HepG2 (cell line): ENCODE results near the gene PRSS50. TPM values are rescaled to one million over a fixed set of nuclear protein-coding genes. Genes with fewer than 3 reads are reported as not detected.

Experiments
- ATAC-seq: fragments of 200-7000 bp; cut with Tn5 transposase; 3 replicates; pipeline ENCODE4 v1.9.1; 2020; ENCODE audit warnings: mild to moderate bottlenecking, moderate library complexity
- BruUV-seq: library from RNA; stranded (reverse); fragments of 400-500 nt; replicated peaks from 2 replicates; lab custom pipeline; 2021; lab: Mats Ljungman, UMichigan
- CTCF ChIA-PET: fragments of 300-600 bp; formaldehyde crosslinking; extraction: SDS; loops from one replicate; lab custom pipeline; 2021; ENCODE audit warnings: low total read pairs, inconsistent platforms, low intra/inter-chr PET ratio; lab: Yijun Ruan, JAX
- POLR2A ChIA-PET: fragments of 350-600 bp; sonication (Branson Sonifier 250); formaldehyde crosslinking; loops from one replicate; lab custom pipeline; 2020; ENCODE audit warnings: antibody characterized with exemption, inconsistent platforms; lab: Yijun Ruan, JAX
- DNase-seq: peaks from one replicate; pipeline ENCODE4 v3.0.0-alpha.2; 2015; ENCODE audit warnings: low spot score
- FAIRE-seq: peaks from 3 replicates; lab custom pipeline; 2011; peaks lifted over from hg19 to GRCh38; lab: Jason Lieb, UNC
- H2AFZ ChIP-seq: one replicate; pipeline ENCODE4 v1.6.1; 2011; ENCODE audit warnings: low read length, inconsistent platforms
- H3K27ac ChIP-seq: fragments of 300-600 bp; 3 replicates; pipeline ENCODE4 v1.8.0; 2011; ENCODE audit warnings: mixed run types, mild to moderate bottlenecking, mixed read lengths, low read length, inconsistent platforms; ENCODE audit not compliant: insufficient read depth; ENCODE audit errors: extremely low read length
- H3K27me3 ChIP-seq, 2 experiments: fragments of 200-600 bp in 1 of 2; 2 replicates in 1 of 2; 3 replicates in 1 of 2; pipeline versions ENCODE4 v1.6.0 to v1.8.0; 2011; ENCODE audit warnings: low read length in 2 of 2, mild to moderate bottlenecking in 2 of 2, moderate library complexity in 2 of 2, inconsistent platforms in 1 of 2; ENCODE audit not compliant: insufficient read depth in 2 of 2, control insufficient read depth in 1 of 2
- H3K36me3 ChIP-seq, 2 experiments: fragments of 200-600 bp in 1 of 2; replicated peaks in 1 of 2; 2 replicates in 1 of 2; 3 replicates in 1 of 2; pipeline versions ENCODE4 v1.5.1 to v1.8.0; 2011; ENCODE audit warnings: low read length in 2 of 2, inconsistent platforms in 1 of 2; ENCODE audit not compliant: insufficient read depth in 2 of 2, control insufficient read depth in 1 of 2
- H3K4me1 ChIP-seq: 2 replicates; pipeline ENCODE4 v1.5.1; 2012; ENCODE audit warnings: low read length, inconsistent platforms; ENCODE audit not compliant: insufficient read depth
- H3K4me2 ChIP-seq: 2 replicates; pipeline ENCODE4 v1.6.0; 2011; ENCODE audit warnings: low read depth, low read length, inconsistent platforms
- H3K4me3 ChIP-seq, 3 experiments: fragments of 200-600 bp in 1 of 3; sonication (generic), shearing (Covaris generic) in 1 of 3; replicated peaks in 1 of 3; 2 replicates each; pipeline ENCODE4 v1.5.1; 2011 to 2016; ENCODE audit warnings: low read length in 3 of 3, inconsistent platforms in 2 of 3, low read depth in 2 of 3, mild to moderate bottlenecking in 2 of 3, control low read depth in 1 of 3, mixed read lengths in 1 of 3; ENCODE audit not compliant: insufficient read depth in 1 of 3
- H3K79me2 ChIP-seq: one replicate; pipeline ENCODE4 v1.6.1; 2011; ENCODE audit warnings: low read length, inconsistent platforms; ENCODE audit not compliant: insufficient read depth
- H3K9ac ChIP-seq: 2 replicates; pipeline ENCODE4 v1.6.0; 2011; ENCODE audit warnings: mild to moderate bottlenecking, low read depth, low read length, inconsistent platforms; ENCODE audit not compliant: insufficient read depth
- H3K9me3 ChIP-seq: 2 replicates; pipeline ENCODE4 v1.5.1; 2012; ENCODE audit warnings: mild to moderate bottlenecking, low read length
- H4K20me1 ChIP-seq: 2 replicates; pipeline ENCODE4 v1.6.0; 2011; ENCODE audit warnings: inconsistent platforms, mild to moderate bottlenecking, low read length, moderate library complexity; ENCODE audit not compliant: insufficient read depth
- AHR ChIP-seq: IDR thresholded peaks from 2 replicates; pipeline ENCODE4 v1.6.1; 2018; ENCODE audit warnings: missing genetic modification reagents, missing compliant biosample characterization
- BORCS8-MEF2B ChIP-seq: sonication (generic); formaldehyde crosslinking; IDR thresholded peaks from 2 replicates; pipeline ENCODE4 v1.8.0; 2022; ENCODE audit warnings: mild to moderate bottlenecking, missing genetic modification reagents
- DPF2 ChIP-seq: sonication (generic); formaldehyde crosslinking; IDR thresholded peaks from 2 replicates; pipeline ENCODE4 v1.4.0; 2020; ENCODE audit warnings: mild to moderate bottlenecking, low read depth, missing genetic modification reagents, borderline replicate concordance
- EZH2 ChIP-seq: conservative IDR thresholded peaks from 2 replicates; pipeline ENCODE4 v1.6.1; 2012; ENCODE audit warnings: mild to moderate bottlenecking, low read depth, low read length, moderate library complexity
- GZF1 ChIP-seq: sonication (generic); formaldehyde crosslinking; IDR thresholded peaks from 2 replicates; pipeline ENCODE4 v1.5.1; 2020; ENCODE audit warnings: mild to moderate bottlenecking, missing genetic modification reagents
- HNRNPL ChIP-seq: fragments of 200-400 bp; formaldehyde crosslinking; IDR thresholded peaks from 2 replicates; pipeline ENCODE4 v1.6.1; 2017; ENCODE audit warnings: mild to moderate bottlenecking, low read depth, low read length
- KLF12 ChIP-seq: sonication (generic); formaldehyde crosslinking; IDR thresholded peaks from 2 replicates; pipeline ENCODE4 v1.4.0; 2020; ENCODE audit warnings: missing genetic modification reagents, borderline replicate concordance
- MEIS2 ChIP-seq: sonication (generic); formaldehyde crosslinking; IDR thresholded peaks from 2 replicates; pipeline ENCODE4 v1.9.0; 2021; ENCODE audit warnings: mild to moderate bottlenecking, missing genetic modification reagents
- MTA3 ChIP-seq: sonication (generic); formaldehyde crosslinking; IDR thresholded peaks from 2 replicates; pipeline ENCODE4 v1.4.0; 2020; ENCODE audit warnings: missing genetic modification reagents
- MYNN ChIP-seq: sonication (generic); formaldehyde crosslinking; IDR thresholded peaks from 2 replicates; pipeline ENCODE4 v1.4.0; 2020; ENCODE audit warnings: mild to moderate bottlenecking, low read depth, missing genetic modification reagents
- NPAS2 ChIP-seq: sonication (generic); formaldehyde crosslinking; IDR thresholded peaks from 2 replicates; pipeline ENCODE4 v1.8.0; 2022; ENCODE audit warnings: mild to moderate bottlenecking, missing genetic modification reagents, borderline replicate concordance
- SMAD1 ChIP-seq: sonication (generic); formaldehyde crosslinking; IDR thresholded peaks from 2 replicates; pipeline ENCODE4 v1.4.0; 2020; ENCODE audit warnings: missing genetic modification reagents, low read depth, mild to moderate bottlenecking, borderline replicate concordance
- ZNF543 ChIP-seq: sonication (generic); formaldehyde crosslinking; IDR thresholded peaks from 2 replicates; pipeline ENCODE4 v1.4.0; 2020; ENCODE audit warnings: mild to moderate bottlenecking, missing genetic modification reagents
- ZNF577 ChIP-seq: sonication (generic); formaldehyde crosslinking; IDR thresholded peaks from 2 replicates; pipeline ENCODE4 v1.4.0; 2020; ENCODE audit warnings: mild to moderate bottlenecking, low read depth, missing genetic modification reagents, borderline replicate concordance
- ZNF678 ChIP-seq: sonication (generic); formaldehyde crosslinking; IDR thresholded peaks from 2 replicates; pipeline ENCODE4 v1.4.0; 2020; ENCODE audit warnings: mild to moderate bottlenecking, missing genetic modification reagents
- ZNF75D ChIP-seq: sonication (generic); formaldehyde crosslinking; IDR thresholded peaks from 2 replicates; pipeline ENCODE4 v1.8.1; 2023; ENCODE audit warnings: missing genetic modification reagents, mild to moderate bottlenecking, borderline replicate concordance
- ZXDC ChIP-seq: sonication (generic); formaldehyde crosslinking; IDR thresholded peaks from 2 replicates; pipeline ENCODE4 v1.5.0; 2020; ENCODE audit warnings: mild to moderate bottlenecking, missing genetic modification reagents
- WGBS: methylation state at CpG from one replicate; pipeline ENCODE4 v1.1.6; 2017; ENCODE audit warnings: low lambda C conversion rate; 5-methylcytosine and 5-hydroxymethylcytosine counted together
- in situ Hi-C: cut with HindIII; loops from 2 replicates; pipeline ENCODE4 v1.10.0; 2017; ENCODE audit warnings: low pct_unique_long_range_greater_than_20kb; ENCODE audit not compliant: extremely low pct_ligation_motif_present
- intact Hi-C: fragments of 100-400 bp; cut with micrococcal nuclease; formaldehyde crosslinking; loops from one replicate; pipeline ENCODE4 v1.10.0; 2022; ENCODE audit not compliant: unreplicated experiment
- polyA plus RNA-seq, 8 experiments: library from polyadenylated mRNA; depleted of rRNA in 3 of 8; stranded (reverse) in 7 of 8; unstranded in 1 of 8; fragments of >200 nt; fragmentation: Illumina TruSeq in 4 of 8; extraction: Trizol in 4 of 8; gene quantifications; 2 replicates each; pipeline versions ENCODE4 v1.2.1 to v1.2.3, GENCODE V29; 2011 to 2016; ENCODE audit warnings: low read depth in 4 of 8, missing spikeins in 1 of 8, mixed read lengths in 1 of 8; ENCODE audit not compliant: insufficient read depth in 1 of 8
- total RNA-seq, 5 experiments: library from RNA; depleted of rRNA; stranded (reverse); fragments of >200 nt; fragmentation: Illumina TruSeq; extraction: Trizol; gene quantifications; 2 replicates each; pipeline ENCODE4 v1.2.3, GENCODE V29; 2016; ENCODE audit warnings: low read depth in 1 of 5

Gene PRSS50
- total and polyA plus RNA-seq, 2 of the 13 experiments (the other 11 are each of a cell fraction or from before 2014, with no cell fraction given): not detected

- intact Hi-C loops (no loop called here), in situ Hi-C loops (no loop called here)
- TF ChIP-seq SMAD1 (CRISPR knock-in tag): no peak
- TF ChIP-seq AHR (CRISPR knock-in tag): no peak
- no peak for TF ChIP-seq BORCS8-MEF2B (CRISPR knock-in tag)
- no peak for TF ChIP-seq DPF2 (CRISPR knock-in tag)
- no peak for TF ChIP-seq ZNF543 (CRISPR knock-in tag)
- ATAC-seq: no peak
- no peaks in the 10 kb centered on the region for H3K79me2 ChIP-seq
- no peak for FAIRE-seq
- POLR2A ChIA-PET: no interaction called here
- H3K36me3 ChIP-seq: no peaks in the 10 kb centered on the region
- no peak overlapping the region for H3K27ac ChIP-seq
- no peaks in the 10 kb centered on the region for H3K9me3 ChIP-seq
- no TSS peak for BruUV-seq
- 79% methylated on average over 26 of the region's 30 CpGs for WGBS
- H4K20me1 ChIP-seq: no peaks in the 10 kb centered on the region
- H2AFZ ChIP-seq: no peak overlapping the region
- H3K9ac ChIP-seq: no peak overlapping the region
- CTCF ChIA-PET: no interaction called here
- no peak for DNase-seq
- no peaks in the 10 kb centered on the region for H3K4me1 ChIP-seq
- no peak overlapping the region for H3K4me3 ChIP-seq
- H3K4me2 ChIP-seq: no peak overlapping the region
- H3K27me3 ChIP-seq: peaks cover 0 to 10% of the 10 kb centered on the region in 2 experiments; a peak in 2 of 5 replicates
Measured at GRCh38 chr3:46693892-46694226, 23.8 kb downstream of the PRSS50 start.

GRCh38 chr3:46693038-46693891 is 24.4 kb downstream of the PRSS50 start, which contains the start of gene ALS2CL:
ALS2CL (minus strand) TSS chr3:46693679; CDS start chr3:46689440, 4,239 bp downstream.
- no peaks in the 10 kb centered on the region for H3K36me3 ChIP-seq
- in situ Hi-C loops (no loop called here), intact Hi-C loops (no loop called here)
- ChIA-PET CTCF (no interaction called here), POLR2A (no interaction called here)
- no peak for ATAC-seq
- no peak within 1 kb of the TSS for H3K4me2 ChIP-seq
- FAIRE-seq: no peak
- H3K27ac ChIP-seq: no peak within 1 kb of the TSS
- H2AFZ ChIP-seq: no peak within 1 kb of the TSS
- no peak within 1 kb of the TSS for H3K9ac ChIP-seq
- H3K9me3 ChIP-seq: no peaks in the 10 kb centered on the region
- H3K4me3 ChIP-seq: no peak within 1 kb of the TSS
- no peaks in the 10 kb centered on the region for H4K20me1 ChIP-seq
- no peak for DNase-seq
- H3K79me2 ChIP-seq: no peaks in the 10 kb centered on the region
- 66% methylated on average over 32 of the region's 71 CpGs for WGBS
- no TSS peak for BruUV-seq
- peaks cover 0 to 14% of the 10 kb centered on the region in 2 experiments; a peak in 2 of 5 replicates for H3K27me3 ChIP-seq
- no peaks in the 10 kb centered on the region for H3K4me1 ChIP-seq
- no peak for TF ChIP-seq MEIS2
- TF ChIP-seq ZNF678 (CRISPR knock-in tag): no peak
- no peak for TF ChIP-seq MYNN
- TF ChIP-seq ZXDC: no peak
- TF ChIP-seq MTA3 (CRISPR knock-in tag): no peak
- no peak for TF ChIP-seq NPAS2 (CRISPR knock-in tag)
- no peak for TF ChIP-seq EZH2
- no peak for TF ChIP-seq HNRNPL
- TF ChIP-seq KLF12 (CRISPR knock-in tag): no peak
- TF ChIP-seq GZF1 (CRISPR knock-in tag): no peak
- no peak for TF ChIP-seq ZNF577 (CRISPR knock-in tag)
- TF ChIP-seq ZNF75D (CRISPR knock-in tag): no peak
